NB4 (cell line): Measurements from ENCODE around the gene CCNY.

Experiments
- CTCF ChIP-seq: IDR thresholded peaks from one replicate; pipeline ENCODE4 v1.5.1; 2012; ENCODE audit warnings: low read depth, low read length
- POLR2A ChIP-seq: IDR thresholded peaks from 2 replicates; pipeline ENCODE4 v1.6.1; 2011; ENCODE audit warnings: mild to moderate bottlenecking; ENCODE audit not compliant: insufficient read length; ENCODE audit errors: extremely low read depth
- TF ChIP-seq, protein P1 (sequence below): IDR thresholded peaks from 2 replicates; pipeline ENCODE4 v1.6.1; 2011; ENCODE audit warnings: low read depth, low read length

DNA sequence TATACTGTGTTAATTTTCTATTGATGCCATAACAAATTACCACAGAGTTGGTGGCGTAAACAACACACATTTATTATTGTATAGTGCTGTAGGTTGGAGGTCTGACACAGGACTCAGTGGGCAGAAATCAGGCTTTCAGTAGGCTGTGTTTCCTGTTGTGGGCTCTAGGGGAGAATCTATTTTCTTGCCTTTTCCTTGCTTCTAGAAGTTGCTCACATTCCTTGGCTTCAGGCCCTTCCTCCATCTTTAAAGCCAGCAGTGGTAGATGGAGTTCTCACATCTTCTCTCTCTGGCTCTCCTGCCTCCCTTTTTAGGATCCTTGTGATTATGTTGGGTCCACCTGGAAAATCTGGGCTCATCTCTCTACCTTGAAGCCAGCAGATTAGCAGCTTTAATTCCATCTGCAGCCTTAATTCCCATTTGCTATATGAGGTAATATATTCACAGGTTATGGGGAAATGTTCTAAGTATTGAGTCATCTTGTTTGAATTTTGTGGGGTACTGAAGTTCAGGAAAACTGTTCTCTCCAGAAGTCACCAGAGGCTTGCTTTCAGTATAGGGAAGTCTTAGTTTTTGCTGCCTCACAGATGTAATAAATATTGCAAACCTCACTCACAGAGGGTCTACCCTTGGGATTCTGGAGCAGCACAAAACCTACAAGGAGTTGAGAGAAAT, 38.9 kb downstream of the CCNY start:
- TF ChIP-seq CTCF = no peak
- TF ChIP-seq POLR2A = no peak
- TF ChIP-seq, protein P1, sequence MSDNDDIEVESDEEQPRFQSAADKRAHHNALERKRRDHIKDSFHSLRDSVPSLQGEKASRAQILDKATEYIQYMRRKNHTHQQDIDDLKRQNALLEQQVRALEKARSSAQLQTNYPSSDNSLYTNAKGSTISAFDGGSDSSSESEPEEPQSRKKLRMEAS = no peak
